Body of pancreas (tissue), 4 donors: ENCODE results near the gene NSL1.

Experiments
- CTCF ChIP-seq, 7 experiments: fragments of 450-650 bp in 4 of 7; fragments of 200-600 bp in 3 of 7; sonication (generic) in 3 of 7; IDR thresholded peaks; one replicate each; pipeline ENCODE4 v1.5.1; 2016 to 2019; ENCODE audit warnings: antibody characterized with exemption in 7 of 7
- POLR2A ChIP-seq, 3 donors: fragments of 450-650 bp; IDR thresholded peaks; one replicate each; pipeline ENCODE4 v1.6.1; 2016; ENCODE audit warnings: antibody characterized with exemption in 3 of 3, mild to moderate bottlenecking in 2 of 3

DNA sequence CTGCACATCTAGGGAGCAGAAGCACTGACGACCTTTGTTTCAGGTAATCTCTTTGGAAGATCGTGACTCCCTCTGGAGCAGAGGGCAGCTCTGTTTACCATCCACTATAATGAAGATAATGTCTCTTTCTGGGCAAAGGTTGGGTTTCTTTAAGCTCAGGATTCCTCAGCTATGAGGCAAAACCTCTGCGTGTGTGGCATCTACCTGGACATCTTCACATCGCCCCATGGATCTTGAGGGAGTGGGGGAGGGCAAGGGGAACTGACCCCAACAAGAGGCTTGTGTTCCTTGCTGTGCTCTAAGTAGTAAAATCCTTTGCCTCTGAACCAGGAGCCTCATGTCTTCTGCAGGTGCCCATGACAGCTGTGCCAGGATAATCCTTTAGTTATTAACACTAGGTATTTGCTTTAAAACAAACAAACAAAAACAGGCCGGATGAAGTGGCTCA lies 36.3 kb upstream of the NSL1 start:
- no peak for TF ChIP-seq CTCF (IDR thresholded peaks at IDR 0.05)
- no peak for TF ChIP-seq POLR2A (IDR thresholded peaks at IDR 0.05)
